Stimulated activated CD4-positive, alpha-beta T cell treated with anti-CD3 and anti-CD28 coated beads, Interleukin-15, amount 100 ng/mL, for 24 hours (primary cell): Measurements from ENCODE around the gene MYH11.
A peak's percentile ranks its signal among the peaks of the same experiment; 100 is the strongest.
"Not testable (repeated sequence)": the region's sequence is repeated elsewhere in the genome, so short reads cannot be mapped to it uniquely, and the experiment has no call there.

Experiments
- DNase-seq: peaks from one replicate; pipeline ENCODE4 v3.0.0-alpha.2; 2020

Gene MYH11

DNA sequence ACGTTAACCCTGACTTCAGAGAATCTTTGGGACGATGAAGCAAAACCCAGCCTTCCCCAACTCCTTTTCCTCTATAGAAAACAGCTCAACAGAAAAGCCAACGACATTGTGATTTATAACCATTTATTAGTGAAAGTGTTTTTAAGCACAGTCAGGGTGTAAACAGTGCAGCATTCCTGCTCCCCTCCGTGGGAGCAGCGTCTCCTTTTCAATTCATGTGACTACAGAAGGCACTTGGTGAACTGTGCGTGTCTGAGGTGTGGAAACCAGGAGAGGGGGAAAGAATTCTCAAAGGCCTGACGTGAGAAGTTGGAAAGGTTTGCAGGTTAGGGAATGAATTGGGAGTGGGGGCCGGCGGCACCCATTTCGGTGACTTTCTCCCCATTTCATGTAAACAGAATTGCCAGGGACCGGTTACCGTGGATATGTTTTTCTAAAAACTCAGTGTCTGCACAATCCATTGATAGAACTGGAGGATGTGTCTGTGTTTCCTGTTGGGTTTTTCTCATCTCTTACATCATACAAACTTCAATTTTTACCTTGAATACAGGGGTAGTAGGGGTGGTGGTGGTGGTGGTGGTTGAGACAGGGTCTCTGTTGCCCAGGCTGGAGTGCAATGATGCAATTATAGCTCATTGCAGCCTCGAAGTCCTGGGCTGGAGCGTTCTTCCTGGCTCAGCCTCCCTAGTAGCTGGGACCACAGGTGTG lies 153.6 kb downstream of the MYH11 start:
- no peak for DNase-seq

DNA sequence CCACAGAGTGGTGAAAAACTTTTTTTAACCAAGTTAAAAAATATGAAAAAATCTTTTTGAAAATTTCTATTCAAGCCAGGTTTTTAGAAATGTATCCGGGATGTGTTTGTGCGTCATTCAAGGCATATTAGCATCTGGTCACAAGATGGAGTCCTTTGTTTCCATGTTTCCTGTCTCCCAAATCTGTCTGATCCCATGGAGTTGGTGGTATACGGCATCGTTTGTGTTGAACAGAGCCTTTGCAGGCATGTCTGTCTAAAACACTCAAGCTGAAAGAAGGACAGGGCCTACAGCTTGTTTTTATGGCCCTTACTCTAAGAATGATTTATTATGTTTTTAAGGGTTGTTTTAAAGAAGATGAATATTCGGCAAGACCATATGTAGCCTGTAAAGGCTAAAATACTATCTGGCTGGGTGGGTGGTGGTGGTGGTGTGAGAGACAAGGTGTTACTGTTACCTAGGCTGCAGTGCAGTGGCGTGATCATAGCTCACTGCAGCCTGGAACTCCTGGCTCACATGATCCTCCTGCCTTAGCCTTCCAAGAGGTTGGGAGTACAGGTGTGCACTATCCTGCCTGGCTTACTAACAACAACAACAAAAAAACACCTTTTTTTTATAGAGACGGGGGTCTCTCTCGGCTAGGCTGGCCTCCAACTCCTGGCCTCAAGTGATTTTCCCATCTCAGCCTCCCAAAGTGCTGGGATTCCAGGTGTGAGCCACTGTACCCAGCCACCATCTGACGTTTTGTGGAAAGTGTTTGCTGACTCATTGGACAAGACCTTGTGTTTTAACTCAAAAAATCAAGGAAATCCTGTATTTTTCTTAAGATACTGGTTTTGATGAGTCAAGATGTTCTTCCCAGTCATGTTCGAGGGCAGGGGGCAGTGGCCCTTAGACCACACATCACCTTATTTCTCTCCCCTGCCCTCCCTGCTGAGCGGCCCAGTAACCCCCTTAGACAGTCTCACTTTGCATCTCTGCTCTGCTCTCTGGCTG lies 154.6 kb downstream of the MYH11 start:
- DNase-seq = no peak

DNA sequence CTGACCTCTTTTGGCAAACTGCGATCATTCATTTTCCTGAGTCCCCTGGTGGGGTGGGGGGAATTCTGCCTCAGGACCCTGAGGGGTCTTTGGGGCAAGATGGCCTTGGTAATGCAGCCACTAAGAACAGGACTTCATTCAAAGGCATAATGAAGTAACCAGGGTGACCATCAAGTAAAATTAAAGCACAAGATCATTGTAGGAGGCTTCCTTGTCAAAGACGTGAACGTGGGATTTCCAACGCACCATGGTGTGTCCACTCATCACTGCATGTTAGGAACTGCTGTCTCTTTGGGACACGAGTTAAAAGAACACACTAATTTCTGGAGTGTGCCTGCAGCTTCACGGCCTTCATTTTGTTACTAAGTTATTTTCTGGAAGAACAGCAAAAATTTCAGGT lies 155.5 kb downstream of the MYH11 start:
- no peak for DNase-seq

DNA sequence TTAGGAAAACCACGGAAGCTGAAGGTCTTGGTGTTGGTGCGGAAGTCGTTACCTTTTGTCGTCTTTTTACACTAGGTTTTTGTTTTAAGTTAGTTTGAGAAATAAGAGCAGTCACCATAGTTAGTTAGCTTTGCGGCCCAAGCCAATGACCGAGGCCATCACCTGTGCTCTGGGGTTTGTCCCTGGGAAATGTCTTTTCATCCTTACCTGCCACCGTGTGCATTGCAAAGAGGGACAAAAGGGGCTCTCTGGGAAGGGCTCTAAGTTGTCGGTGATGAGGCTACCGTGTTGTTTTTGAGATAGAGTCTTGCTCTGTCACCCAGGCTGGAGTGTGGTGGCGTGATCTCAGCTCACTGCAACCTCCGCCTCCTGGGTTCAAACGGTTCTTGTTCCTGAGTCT lies 157.0 kb downstream of the MYH11 start:
- no peak for DNase-seq

DNA sequence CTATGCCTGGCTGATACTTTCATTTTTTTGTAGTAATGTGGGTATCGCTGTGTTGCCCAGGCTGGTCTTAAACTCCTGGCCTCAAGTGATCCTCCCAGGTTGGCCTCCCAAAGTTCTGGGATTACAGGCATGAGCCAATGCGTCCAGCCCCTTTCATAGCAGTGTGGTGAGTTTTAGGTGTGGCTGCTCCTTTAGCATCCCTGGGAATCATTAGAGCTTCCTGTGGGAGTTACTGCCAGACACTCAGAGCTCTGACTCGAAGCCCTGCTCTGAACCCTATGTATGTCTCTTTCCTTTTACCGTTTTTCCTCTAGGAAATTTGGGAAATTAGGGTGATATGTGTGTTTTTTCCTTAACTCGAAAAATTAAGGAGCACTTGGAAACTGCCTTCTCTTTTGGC lies 162.3 kb downstream of the MYH11 start:
- no peak for DNase-seq

DNA sequence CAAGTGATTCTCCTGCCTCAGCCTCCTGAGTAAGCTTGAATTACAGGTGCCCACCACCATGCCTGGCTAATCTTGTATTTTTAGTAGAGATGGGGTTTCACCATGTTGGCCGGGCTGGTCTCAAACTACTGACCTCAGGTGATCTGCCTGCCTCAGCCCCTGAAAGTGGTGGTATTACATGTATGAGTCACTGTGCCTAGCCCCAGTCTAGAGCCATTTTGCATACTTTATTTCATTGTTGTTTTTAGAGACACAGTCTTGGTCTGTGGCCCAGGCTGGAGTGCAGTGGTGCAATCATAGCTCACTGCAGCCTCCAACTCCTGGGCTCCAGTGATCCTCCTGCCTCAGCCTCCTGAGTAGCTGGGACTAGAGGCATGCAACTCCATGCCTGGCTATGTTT lies 164.3 kb downstream of the MYH11 start:
- DNase-seq = not testable (repeated sequence)

DNA sequence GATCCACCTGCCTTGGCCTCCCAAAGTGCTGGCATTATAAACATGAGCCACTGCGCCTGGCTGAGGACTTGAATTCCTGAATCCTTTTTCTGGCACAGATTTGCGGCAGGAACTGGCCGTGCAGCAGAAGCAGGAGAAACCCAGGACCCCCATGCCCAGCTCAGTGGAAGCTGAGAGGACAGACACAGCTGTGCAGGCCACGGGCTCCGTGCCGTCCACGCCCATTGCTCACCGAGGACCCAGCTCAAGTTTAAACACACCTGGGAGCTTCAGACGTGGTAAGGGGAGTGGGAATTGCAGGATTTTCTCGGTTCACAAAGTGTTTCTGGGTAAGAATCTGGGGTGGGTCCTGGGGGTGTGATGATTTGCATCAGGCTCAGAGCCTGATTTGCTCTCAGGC lies 165.8 kb downstream of the MYH11 start:
- no peak for DNase-seq

DNA sequence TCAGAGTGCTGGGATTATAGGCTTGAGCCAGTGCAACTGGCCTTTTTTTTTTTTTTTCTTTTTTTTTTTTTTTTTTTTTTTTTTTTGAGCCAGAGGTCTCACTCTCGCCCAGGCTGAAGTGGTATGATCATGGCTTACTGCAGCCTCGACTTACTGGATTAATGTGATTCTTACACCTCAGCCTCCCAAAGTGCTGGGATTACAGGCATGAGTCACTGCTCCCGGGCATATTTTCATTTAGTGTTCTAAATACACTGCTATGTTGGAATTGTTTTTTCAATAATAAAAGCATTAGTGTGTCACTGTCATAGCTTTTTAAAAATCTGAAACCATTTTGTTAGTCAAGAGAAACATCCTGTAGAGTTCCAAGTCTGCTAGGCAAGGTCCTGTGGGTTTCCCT lies 166.5 kb downstream of the MYH11 start:
- no peak for DNase-seq

DNA sequence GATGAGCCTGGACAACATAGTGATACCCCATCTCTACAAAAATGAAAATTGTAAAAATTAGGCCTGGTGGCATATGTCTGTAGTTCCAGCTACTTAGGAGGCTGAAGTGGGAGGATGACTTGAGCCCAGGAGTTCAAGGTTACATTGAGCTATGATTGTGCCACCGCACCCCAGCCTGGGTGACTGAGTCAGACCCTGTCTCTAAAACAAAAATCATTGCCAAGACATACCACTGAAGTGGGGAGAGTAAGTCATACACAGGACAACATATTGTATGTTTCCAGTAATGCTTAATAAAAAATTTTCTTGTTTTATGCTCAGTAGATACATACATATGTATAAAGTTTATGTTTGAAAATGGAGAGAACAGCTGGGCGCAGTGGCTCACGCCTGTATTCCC lies 167.5 kb downstream of the MYH11 start:
- DNase-seq = no peak

DNA sequence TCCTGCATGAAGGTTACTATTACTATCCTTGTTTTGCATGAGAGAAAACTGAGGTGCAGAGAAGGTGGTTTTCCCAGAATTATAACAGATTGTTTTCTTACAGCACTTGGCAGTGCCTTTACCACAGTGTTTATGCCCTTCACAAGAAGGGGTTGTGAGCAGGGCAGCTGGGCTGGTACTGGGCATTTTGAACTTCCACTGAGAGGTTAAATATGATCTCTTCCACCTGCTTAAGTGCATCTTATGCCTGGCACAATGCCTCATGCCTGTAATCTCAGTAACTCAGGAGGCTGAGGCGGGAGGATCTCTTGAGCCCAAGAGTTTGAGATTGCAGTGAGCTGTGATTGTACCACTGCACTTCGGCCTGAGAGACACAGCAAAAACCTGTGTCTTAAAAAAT lies 170.5 kb downstream of the MYH11 start:
- no peak for DNase-seq

DNA sequence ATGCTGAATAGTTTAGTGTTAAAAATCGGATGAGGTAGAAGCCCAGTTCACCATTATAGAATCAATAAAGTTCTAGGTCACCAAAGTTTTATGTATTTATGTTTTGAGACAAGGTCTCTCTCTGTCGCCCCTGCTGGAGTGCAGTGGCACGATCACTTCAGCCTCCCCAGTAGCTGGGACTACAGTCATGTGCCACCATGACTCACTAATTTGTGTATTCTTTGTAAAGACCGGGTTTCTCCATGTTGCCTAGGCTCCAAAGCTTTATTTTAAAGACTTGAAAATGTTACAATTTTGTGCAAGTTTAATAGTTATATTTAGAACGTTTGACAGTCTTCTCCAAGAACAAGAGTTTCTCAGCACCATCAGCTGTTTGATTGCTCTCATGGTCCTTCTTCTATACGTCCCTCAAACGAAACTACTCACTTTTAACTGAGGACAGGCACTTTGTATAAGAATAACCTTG lies 174.7 kb downstream of the MYH11 start:
- peak; percentile 62 for DNase-seq

DNA sequence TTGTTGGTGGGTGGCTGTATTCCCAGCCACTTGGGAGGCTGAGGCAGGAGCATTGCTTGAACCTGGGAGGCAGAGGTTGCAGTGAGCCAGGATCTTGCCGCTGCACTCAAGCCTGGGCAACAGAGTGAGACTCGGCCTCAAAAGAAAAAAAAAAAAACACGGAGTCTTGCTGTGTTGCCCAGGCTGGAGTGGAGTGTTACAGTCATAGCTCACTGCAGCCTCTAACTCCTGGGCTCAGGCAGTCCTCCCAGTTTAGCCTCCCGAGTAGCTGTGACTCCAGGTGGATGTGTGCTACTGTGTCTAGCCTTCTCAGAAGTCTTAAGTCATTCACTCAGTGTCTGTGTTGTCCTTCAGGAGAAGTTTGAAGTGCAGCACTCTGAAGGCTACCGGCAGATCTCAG lies 179.4 kb downstream of the MYH11 start:
- no peak for DNase-seq

DNA sequence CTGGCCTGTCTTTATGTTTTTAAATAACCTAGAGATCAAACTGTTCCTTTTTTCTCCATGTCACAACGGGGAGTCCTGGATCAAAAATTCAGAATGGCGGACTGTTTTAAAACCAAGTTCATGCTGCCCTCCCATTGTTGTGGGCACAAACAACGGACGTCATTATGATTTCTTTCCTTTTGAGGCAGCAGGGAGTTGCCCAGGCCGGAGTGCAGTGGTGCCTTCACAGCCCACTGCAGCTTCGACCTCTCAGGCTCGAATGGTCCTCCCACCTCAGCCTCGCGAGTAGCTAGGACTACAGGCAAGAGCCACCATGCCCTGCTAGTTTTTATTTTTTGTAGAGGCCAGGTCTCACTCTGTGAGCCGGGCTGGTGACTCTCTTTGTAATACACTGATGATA lies 180.3 kb downstream of the MYH11 start:
- no peak for DNase-seq

DNA sequence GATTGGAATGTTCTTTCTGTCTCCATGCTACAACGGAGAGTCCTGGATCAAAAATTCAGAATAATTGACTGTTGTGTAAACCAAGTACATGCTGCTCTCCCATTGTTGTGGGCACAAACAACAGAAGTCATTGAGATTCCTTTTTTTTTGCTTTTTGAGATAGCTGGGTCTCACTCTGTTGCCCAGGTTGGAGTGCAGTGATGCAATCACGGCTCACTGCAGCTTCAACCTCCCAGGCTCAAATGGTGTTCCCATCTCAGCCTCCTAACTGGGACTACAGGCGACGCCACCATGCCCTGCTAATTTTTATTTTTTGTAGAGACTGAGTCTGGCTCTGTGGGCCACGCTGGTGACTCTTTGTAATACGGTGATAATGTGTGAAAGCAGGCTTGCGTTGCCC lies 182.3 kb downstream of the MYH11 start:
- no peak for DNase-seq

DNA sequence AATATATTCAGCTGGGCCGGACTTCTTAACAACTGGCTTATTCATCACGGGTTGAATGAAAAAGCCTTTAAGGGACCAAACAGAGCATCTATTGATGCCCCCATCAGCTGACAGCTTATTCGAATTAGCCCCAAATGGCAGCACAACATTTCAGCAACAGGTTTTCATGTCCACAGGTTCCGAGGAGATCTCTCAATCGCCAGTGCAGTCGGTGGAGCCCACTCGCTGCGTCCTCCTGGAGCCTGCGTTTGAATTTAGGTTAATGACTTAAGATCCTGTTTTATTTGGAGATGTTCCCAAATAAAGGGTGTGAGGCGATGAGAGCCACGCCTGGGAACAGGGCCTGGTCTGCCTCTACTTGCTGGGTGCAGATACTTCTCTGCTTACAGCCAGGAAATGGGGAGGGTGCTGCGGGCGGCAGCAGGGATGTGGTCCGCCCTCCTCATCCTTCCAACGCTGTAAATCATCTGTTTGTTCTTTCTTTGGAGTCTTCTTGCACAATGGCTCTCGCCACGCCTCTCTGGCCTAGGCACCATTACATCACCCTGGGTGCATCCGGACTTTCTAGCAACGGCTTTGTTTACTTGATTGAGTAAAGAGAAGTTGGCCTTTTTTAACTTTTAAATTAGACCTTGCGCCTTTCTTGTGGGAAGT lies 184.2 kb downstream of the MYH11 start:
- DNase-seq = peak; percentile 68

DNA sequence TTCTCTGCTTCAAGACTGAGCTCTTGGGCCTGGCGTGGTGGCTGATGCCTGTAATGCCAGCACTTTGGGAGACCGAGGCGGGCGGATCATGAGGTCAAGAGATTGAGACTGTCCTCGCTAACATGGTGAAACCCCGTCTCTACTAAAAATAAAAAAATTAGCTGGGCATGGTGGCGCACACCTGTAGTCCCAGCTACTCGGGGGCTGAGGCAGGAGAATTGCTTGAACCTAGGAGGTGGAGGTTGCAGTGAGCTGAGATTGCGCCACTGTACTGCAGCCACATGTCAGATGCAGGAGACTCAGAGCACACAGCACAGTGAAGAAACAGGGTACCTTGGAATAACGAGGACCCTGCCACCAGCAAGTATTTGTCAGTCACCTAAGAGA lies 184.7 kb downstream of the MYH11 start:
- DNase-seq = not testable (repeated sequence)

DNA sequence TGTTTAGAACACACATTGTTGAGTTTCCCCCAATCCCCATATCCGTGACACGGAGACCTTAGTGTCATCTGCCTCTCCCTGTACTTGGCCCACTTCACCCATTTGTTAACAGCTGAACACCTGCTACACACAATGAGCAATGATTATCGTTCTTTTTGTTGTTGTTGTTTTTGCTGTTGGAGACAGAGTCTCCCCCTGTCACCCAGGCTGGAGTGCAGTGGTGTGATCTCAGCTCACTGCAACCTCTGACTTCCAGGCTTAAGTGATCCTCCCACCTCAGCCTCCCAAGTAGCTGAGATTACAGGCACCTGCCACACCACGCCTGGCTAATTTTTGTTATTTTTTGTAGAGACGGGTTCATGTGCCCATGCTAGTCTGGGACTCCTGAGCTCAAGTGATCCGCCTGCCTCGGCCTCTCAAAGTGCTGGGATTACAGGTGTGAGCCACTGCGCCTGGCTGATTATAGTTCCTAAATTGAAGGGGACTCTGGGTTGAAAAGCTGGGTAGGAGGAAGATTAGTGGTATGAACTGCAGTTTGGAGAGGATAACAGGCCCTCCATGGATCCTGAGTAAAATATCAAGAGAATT lies 185.2 kb downstream of the MYH11 start:
- DNase-seq = no peak

DNA sequence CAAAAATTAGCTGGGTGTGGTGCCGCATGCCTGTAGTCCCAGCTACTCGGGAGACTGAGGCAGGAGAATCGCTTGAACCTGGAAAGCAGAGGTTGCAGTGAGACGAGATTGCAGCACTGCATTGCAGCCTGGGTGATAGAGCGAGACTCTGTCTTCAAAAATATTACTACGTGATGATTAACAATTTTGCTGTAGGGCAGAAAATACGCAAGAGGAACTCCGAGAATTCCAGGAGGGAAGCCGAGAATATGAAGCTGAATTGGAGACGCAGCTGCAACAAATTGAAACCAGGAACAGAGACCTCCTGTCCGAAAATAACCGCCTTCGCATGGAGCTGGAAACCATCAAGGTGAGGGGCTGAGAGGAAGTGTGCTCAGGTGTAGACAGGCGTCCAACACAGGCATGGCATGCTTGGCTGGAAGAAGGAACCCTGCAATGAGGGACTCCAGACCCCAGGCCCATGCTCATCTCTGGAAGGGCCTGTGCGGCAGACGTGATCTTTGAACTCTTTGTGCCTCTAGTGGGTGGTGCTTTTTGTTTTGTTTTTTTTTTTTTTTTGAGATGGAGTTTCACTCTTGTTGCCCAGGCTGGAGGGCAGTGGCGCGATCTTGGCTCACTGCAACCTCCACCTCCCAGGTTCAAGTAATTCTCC lies 189.6 kb downstream of the MYH11 start:
- DNase-seq = no peak

DNA sequence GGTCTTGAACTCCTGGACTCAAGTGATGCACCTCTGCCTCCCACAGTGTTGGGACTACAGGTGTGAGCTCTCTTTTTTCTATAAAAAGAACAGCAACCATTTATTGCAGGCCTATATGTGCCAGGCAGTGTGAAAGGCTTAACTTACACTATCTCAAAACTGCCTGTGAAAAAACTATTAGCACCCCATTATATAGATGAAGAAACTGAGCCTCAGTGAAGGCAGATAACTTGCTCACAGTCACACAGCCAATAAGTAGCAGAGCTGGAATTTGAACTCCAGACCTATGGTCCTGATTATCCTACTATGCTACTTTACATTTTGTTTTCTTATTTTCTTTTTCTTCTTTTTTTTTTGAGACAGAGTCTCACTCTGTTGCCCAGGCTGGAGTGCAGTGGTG lies 191.7 kb downstream of the MYH11 start:
- DNase-seq = no peak

DNA sequence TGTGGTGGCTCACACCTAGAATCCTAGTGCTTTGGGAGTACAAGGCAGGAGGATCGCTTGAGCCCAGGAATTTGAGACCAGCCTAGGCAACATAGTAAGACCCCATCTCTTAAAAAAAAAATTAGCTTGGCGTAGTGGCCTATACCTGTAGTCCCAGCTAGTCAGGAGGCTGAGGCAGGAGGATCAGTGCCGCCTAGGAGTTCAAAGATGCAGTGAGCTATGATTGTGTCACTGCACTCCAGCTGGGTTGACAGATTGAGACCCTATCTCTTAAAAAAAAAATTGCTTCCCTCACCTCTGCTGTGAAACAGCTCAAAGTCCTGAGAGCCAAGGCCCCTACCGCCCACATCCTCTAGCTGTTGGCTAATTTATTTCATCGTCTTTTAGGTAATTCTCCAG lies 196.6 kb downstream of the MYH11 start:
- DNase-seq = no peak

DNA sequence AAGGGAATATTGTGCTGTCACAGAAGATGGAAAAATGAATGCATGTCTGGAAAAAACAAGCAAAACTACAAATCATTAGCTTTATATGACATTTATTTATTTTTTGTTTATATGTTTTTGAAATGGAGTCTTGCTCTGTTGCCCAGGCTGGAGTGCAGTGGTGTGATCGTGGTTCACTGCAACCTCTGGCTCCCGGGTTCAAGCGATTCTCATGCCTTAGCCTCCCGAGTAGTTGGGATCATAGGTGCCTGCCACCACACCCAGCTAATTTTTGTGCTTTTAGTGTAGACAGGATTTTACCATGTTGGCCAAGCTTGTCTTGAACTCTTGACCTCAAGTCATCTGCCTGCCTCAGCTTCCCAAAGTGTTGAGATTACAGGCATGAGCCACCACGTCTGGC lies 198.3 kb downstream of the MYH11 start:
- DNase-seq = no peak

DNA sequence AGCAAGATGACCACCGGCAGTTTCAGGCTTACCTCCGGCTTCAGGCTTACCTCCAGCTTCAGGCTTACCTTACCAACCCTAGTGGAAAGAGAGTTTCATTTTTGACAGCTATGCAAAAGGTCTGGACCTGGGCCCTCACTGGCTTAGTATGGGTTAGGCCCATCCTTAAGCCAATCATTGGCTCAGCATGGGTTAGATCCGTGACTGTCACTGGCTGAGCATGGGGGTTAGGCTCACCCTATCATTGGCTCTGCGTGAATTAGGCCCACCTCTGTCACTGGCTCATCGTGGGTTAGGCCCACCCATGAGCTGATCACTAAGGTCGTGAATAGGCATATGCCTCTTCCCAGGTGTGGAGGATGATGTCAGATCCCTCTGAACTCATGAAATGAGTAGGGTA lies 198.7 kb downstream of the MYH11 start:
- DNase-seq = no peak

DNA sequence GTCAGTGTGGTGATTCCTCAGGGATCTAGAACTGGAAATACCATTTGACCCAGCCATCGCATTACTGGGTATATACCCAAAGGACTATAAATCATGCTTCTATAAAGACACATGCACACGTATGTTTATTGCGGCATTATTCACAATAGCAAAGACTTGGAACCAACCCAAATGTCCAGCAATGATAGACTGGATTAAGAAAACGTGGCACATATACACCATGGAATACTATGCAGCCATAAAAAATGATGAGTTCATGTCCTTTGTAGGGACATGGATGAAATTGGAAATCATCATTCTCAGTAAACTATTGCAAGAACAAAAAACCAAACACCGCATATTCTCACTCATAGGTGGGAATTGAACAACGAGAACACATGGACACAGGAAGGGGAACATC lies 201.3 kb downstream of the MYH11 start:
- not testable (repeated sequence) for DNase-seq
